Uterus (tissue), 2 donors: ENCODE data around the gene NAAA.

Source experiments
- POLR2A ChIP-seq, 2 donors: fragments of 450-650 bp; IDR thresholded peaks; one replicate each; pipeline ENCODE4 v1.6.1; 2016; ENCODE audit warnings: antibody characterized with exemption in 2 of 2, mild to moderate bottlenecking in 1 of 2, moderate library complexity in 1 of 2
- TF ChIP-seq, protein P1 (sequence below), 4 experiments: fragments of 200-600 bp in 2 of 4; fragments of 450-650 bp in 2 of 4; sonication (generic) in 2 of 4; IDR thresholded peaks; one replicate each; pipeline ENCODE4 v1.5.1; 2016 to 2019; ENCODE audit warnings: antibody characterized with exemption in 4 of 4, mild to moderate bottlenecking in 2 of 4, moderate library complexity in 1 of 4

DNA sequence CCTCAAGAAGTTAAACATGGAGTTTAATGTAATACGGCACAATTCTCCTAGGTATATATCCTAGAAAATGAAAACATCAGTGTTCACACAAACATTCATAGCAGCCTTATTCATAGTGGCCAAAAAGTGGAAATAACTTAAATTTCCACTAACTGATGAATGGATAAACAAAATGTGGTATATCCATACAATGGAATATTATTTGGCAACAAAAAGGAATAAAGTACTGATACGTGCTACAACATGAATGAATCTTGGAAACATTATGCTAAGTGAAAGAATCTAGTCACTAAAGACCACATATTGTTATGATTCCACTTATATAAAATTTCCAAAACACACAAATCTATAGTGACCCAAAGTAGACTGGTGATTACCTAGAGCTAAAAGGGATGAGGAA lies 35.4 kb upstream of the NAAA start:
- TF ChIP-seq, protein P1, sequence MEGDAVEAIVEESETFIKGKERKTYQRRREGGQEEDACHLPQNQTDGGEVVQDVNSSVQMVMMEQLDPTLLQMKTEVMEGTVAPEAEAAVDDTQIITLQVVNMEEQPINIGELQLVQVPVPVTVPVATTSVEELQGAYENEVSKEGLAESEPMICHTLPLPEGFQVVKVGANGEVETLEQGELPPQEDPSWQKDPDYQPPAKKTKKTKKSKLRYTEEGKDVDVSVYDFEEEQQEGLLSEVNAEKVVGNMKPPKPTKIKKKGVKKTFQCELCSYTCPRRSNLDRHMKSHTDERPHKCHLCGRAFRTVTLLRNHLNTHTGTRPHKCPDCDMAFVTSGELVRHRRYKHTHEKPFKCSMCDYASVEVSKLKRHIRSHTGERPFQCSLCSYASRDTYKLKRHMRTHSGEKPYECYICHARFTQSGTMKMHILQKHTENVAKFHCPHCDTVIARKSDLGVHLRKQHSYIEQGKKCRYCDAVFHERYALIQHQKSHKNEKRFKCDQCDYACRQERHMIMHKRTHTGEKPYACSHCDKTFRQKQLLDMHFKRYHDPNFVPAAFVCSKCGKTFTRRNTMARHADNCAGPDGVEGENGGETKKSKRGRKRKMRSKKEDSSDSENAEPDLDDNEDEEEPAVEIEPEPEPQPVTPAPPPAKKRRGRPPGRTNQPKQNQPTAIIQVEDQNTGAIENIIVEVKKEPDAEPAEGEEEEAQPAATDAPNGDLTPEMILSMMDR (IDR thresholded peaks at IDR 0.05) = no peak
- TF ChIP-seq POLR2A (IDR thresholded peaks at IDR 0.05) = no peak
